Epidermal melanocyte (primary cell): ENCODE measurements around the gene COL16A1.

ENCODE experiments used
- DNase-seq: peaks from one replicate; pipeline ENCODE4 v3.0.0; 2011; ENCODE audit warnings: low spot score; ENCODE audit not compliant: insufficient read length

The COL16A1 gene

DNA sequence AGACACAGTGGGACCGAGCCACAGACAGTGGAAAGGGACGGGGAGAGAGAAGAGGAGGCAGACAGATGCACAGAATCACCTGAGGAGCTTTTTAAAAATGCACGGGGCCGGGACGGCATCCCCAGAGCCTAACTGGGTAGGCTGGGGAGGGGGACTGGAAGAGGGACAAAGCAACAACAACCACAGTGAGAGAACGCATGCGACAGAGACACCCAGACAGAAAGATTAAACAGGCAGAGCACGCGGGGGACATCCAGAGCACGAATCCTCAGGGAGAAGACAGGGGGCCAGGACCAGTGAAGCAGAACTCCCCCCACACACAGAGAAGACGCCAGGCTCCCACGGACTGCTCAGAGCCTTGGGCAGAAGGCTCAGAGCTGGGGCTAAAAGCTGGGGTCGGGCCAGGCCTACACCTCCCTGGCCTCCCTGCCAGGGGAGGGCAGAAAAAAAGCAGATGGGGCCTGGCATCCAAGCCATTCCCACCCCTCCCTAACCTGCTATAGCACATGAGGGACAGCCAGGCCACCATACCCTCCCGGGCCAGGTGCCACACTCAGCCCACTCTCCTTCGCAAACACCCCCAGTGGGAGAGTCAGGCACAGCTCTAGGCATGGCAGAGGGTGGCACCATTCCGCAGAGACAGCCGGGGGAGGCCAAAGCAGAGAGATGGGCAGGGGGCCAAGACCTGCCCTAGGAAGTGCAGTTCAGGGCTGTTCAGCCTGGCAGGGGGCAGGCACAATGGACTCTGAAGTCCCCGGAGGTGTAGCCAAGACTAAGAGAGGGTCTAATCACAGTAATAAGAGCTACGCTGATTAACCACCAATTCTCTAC, 29.8 kb upstream of the COL16A1 start:
- DNase-seq, result no peak

DNA sequence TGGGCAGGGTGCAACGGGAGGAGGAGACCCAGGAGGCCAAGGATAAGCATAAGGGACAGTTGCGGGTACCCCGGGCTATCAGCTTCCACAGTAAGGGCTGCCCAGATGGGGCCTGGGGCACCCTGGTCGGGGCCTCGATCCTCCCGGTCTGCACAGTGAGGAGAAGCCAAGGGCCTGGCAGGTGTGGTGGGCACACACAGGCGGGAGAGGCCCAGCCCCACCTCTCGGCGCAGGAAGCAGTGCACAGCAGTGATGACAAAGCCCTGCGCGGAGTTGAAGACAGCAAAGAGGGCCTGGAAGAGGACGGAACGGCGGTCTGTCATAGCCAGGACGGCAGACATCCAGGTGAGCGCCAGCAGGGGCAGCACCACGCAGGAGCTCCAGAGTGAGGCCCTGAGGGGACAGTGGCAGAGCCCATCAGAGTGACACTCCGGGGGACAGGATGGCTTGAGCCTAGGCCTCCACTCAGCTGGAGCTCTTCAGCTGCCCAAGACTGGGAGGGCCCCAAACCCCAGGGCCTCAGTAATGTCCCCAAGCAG, 29.0 kb upstream of the COL16A1 start:
- no peak for DNase-seq

DNA sequence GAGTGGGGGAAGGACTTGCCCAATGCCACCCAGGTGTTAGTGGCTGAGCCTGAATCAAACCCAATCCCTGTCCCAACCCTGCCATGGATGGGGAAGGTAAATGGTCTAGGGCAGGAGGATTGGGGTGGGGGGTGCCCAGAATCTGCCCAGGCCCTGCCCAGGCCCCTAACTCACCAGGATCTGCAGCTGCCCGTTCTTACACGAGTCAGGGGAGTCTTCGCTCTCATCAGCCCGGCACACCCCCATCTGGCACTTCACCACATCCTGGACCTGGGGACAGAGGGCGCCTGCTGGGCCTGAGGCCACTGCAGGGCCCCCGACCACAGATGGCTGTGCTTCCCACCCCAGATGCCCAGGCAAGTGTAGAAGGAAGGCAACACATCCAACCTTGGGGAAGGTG, 28.5 kb upstream of the COL16A1 start:
- DNase-seq, result no peak

DNA sequence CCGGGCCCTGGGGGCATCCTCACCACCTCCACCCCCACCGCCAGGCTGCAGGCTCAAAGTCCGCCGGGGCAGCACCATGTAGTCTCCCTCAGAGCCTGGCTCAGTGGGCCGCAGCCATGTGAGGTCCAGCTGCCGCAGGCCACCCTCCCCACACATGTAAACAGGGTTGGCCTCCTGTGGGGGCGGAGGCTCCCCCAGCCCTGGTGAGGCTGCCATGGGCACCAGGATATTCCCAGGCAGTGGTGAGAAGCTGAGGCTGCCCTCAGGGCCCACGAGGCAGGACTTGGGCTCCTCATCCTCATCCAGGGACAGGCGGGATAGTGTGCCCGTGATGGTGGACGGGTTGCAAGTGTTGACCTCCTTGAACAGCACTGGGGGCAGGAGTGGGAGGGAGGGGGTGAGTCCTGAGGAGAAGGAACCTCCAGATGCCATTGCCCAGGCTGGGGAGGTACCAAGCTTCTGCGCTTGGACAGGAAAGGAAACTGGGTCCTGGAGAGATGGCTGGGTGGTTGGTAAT, 27.3 kb upstream of the COL16A1 start:
- DNase-seq, result no peak

DNA sequence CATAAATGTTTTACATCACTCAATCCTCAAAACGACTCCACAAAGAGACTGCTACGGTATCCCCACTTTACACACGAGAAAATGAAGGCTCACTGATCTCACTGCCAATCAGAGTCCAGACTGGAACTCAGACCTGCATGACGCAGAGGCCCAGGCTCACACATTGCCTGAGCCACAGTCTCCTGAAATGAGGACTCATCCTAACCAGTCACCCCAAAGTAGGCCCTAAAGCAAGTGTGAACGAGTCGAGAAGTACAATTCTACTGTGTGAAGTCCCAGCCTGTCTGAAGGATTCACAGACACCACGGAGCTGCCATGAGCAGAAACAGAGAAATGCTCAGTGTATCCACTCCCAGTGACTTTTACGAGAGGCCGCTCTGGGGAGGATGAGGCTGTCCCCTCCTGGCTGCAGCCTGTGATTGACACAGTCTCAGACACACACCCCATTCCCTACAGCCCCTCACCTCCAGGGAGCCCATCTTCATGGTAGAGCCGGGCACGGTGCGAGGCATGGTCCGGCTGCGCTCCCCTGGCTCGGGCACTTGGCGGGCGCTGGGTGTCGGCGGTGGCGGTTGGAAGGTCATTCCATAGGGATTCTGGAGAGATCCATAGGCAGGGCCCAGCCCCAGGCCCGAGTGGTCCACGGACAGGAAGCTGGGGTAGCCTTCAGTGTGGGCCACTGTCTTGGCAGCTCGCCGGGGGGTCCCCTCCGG, 26.7 kb upstream of the COL16A1 start:
- DNase-seq, result no peak

DNA sequence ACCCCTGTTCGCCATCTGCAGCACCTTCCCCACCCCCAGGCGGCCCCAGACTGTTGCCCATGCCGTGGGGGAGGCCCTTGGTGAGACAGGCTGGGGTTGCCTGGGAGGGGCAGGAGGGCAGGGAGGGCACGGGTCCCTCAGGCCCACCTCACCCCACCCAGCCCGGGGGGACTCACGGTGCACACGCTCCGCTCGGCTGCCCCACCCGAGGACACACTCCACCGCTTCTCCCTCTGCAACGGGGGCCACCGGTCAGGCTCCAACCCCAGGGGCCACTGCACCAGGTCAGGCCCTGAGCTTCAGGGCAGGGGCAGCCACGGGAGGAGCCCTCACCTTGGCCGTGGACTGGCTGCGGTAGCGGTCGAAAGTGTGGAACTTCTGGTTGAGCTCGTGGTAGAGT, 24.0 kb upstream of the COL16A1 start:
- no peak for DNase-seq

DNA sequence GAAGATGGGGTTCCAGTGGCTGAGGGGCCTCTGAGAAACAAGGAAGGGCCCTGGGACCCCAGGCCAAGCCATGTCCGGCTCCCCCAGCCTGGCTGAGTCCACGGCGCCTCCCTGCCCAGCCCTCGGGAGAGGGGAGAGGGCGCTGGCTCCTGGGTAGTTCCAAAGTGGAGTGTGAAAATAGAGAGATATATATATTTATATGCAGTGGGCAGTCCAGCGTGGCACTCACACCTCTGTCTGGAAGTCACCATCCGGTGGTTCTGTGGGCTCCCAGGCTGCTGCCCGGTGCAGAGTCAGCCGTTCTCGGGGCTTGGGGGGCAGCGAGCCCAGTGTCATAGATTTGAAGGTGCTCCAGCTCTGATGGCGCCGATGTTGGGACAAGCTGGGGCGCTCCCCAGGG, 23.4 kb upstream of the COL16A1 start:
- DNase-seq, result no peak

DNA sequence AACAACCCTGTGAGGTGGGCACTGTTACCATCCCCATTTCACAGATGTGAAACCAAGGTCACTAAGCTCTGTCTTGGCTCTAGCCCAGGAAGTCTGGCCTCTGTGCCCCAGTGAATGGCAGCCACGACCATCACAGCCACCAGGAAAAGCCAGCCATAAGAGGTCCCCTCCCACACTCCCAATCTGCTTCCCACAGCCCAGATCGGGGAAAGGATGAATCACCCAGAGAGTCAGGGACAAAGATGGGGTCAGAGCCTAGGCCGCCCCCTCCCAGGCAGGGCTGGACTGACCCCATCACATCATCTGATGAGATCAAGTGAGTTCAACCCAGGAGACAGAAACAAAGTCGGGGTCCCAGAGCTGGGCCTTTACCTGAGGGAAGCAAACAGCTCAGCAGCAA, 22.9 kb upstream of the COL16A1 start:
- no peak for DNase-seq

DNA sequence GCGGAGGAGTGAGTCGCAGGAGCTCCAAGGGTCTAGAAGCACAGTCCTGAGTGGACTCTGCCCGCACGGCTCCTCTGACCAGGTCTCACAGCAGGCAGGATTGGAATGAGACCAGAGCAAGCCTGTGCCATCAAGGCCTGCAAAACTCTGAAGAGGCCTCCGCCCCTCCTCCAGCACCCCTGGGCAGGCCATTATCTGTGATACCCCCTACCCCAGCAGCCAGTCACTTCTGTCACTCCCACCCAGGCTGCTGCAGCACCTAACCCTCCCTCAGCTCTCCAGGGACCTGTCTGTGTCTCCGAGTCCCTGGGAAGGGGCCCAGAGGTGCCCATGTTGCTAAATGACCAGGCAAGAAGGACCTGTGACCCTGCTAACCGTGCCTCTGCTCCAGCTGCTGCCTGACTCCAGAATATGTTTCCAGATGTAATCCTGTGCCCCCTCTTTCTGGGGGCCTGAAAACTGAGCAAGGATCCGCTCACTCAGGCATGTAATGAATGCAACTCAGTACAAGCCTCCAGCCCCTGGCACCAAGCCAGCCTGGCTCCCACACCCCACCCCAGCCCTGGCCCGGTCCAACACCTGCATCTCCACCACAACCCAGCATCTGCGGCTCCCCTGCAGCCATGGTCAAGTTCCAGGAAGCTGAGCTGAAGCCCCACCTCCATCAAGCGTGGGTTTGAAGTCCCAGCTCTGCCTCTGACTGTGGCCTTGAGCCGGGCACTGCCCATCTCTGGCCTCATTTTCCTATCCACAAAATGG, 22.1 kb upstream of the COL16A1 start:
- DNase-seq, result no peak

DNA sequence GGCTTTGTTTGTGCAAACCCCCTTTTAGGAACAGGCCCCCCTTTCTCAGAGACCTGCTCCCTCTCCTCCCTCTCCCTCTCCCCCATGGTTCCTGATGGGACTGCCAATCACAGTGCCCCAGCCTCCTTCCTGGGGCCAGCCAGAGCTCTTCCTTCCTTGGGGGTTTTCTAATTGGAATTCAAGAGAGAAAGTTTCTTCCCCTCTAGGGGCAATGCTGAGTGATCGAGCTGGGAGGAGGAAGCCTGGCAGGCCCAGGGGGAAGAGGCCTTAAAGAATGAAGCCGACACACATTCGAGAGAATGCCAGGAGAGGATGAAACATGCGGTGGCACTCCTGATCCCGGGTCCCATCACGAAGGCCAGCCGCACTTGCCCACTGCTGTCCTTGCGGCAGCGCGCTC, 21.3 kb upstream of the COL16A1 start:
- DNase-seq, result no peak

DNA sequence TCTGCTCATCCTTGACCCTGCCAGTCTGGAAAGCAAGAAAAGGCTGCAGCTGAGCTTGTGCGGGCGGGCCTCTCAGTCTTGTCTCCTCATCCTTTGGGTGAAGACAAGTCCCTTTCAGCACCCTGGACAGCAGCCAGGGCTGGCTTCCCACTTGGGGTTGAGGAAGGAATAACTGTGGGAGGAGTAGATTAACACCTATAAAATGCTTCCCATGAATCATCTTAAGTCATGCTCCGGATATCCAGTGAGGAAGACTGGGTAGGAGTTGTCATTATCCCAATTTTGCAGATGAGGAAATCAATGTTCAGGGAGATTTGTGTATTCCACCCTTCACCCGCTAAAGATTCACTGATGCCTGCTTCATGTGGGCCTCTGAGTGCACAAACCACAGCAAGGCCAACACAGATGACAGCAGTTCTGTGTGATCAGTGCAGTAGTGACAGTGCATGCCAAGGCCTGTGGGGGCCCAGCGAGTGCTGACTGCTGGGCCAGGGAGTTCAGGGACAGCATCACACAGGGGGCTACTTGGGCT, 20.1 kb upstream of the COL16A1 start:
- DNase-seq, result peak; percentile 79

DNA sequence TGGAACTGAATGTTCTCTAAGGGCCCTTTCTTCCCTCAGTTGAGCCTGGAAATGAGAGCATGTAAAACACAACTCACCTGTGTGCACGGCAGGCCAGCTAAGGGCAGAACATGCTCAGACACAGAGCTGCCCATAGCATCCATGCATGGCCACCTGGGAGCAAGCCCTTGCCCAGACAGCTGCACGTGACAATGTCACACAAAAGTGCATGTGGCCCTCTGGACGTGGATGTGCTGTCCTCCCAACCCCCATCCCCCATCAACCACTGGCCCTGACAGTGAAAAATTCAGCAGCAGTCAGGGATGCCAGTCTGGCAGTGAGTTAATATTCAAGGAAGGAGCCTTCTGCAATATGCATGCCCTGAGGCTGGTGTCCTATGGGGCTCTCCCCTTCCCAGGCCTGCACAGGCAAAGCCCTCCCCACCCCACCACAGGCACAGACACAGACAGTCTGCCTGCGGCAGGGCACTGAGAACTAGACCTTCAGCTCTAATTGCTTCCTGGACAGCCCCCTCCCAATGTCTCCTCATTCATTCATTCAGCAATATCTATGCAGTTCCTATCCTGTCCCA, 14.6 kb upstream of the COL16A1 start:
- no peak for DNase-seq

DNA sequence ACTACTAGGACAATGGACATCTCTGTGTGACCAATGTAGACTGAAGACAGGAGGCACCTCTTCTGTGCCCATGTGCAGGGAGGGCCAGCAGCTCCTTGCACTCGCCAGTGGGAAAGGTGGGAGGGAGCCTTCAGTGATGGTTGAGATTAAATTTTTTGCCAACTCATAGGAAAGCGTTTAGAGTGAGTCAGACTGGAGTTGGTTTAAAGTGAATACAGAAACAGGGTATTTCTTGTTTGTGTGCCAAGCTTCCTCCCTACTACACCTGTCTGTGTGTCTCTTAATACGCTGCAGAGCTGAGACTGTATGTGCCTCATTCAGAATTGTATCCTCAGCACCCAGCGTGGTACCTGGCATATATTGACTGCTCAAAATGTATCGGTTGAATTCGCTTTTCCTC, 13.5 kb upstream of the COL16A1 start:
- no peak for DNase-seq

DNA sequence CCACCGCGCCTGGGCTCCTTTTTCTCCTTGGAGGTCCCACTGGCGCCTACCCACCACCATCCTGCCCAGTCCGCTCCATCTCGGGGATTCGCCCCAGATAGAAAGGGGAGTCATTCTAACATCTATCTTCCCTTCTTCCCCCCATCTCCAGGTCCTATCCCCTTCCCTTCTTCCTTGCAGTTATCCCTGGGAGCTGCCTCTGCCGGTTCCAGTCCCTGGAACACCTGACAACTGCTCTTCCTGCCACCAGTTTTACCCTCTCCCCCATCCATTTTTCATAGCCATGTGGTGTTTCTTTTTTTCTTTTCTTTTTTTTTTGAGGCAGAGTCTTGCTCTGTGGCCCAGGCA, 12.0 kb upstream of the COL16A1 start:
- no peak for DNase-seq

DNA sequence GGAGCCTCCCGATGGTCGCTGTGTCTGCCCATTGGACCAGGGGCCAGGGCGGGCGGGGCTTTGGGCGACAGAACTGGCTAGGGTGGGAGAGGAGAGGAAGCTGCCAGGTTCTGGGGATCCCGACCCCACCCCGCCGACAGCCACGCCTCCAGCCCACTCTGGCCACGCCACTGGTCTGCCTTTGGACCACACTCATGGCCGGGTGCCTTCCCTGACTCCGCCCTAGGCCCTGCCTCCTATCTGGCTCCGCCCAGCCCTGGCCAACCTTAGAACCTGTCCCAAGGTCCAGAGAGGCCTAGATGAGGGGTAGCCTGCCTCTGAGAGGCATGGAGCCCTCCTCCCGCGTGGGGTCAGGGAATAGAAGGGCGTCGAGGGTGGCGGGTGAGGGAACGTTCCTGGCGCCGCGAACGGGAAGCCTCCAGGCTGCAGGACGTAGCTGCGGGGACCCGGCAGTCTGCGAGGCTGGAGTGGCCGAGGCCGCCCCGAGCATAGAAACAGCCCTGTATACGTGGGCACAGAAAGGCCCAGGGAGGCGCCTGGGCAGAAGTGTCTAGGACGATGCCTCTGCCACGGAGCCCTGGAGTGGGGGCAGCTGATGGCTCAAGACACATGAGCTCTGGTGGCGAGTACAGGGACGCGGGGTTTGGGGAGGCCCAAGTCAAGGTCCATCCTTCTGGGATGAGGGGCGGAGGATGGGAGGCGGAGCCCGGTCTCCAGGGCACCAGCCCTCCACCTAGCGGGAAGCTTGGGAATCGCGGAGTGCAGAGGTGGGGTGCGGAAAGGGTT, 11.5 kb upstream of the COL16A1 start:
- peak; percentile 82 for DNase-seq

DNA sequence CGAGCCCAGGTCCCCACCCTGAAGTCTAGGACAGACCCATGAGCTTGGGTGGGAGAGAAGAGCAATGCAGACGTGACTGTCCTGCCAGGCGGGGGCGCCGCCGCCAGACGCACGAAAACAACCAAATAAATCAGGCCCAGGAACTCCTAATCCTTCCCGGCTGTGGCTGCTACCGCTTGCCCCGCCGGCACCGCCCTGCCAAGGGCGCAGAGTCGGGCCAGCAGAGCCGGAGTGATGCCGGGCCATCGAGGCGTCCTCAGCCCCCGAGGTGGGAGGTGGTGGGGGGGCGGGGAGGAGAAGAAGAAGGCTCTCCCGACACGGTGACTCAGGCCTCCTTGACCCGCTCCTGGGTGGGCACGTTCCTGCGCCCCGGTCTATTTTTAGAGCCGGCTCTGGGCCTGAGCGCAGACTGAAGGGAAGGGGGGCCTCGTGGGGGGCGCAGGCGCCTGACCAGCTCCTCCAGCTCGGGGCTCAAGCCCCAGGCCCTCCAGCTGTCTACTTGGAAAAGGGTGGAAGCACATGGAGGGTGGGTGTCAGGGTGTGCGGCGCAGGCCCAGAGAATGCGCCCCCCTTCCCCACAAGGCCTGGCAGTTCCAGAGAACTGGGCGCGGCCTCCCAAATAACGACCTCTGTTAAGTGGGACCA, 10.7 kb upstream of the COL16A1 start:
- peak; percentile 36 for DNase-seq

DNA sequence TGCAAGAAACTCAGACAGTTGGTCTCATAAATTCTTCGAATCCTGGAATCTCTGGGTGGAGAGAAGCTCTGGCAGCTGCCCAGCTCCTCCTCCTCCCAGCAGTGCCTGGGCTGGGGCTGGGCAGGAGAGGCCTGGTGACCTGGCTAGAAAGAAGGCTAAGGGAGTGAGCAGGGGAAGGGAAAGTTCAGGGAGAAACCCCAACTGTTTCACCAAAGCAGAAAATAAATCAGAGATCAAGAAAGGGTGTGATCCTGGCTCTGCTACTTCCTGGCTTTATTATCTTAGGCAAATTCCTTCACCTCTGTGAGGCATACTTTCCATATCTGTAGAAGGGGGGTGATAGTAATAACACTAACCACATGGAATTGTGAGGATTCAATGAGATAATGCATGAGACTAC, 8.8 kb upstream of the COL16A1 start:
- no peak for DNase-seq

DNA sequence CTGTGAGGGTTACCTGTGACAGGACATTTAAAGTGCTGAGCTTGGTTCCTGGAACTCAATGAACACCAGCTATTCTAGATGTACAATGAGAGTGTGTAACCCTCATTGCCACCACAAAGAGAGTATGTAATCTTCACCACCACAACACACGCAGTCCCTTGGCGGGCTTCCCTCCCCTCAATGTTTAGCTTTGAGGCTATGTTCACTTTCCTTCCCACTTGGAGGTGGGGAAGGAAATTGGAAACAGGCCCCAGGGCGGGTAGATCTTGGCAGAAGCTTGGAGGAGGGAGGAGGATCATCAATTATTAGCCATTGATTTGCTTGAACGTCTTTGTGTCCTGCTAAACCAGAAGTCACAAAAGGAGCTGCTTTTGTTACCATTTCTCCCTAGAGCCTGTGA, 8.3 kb upstream of the COL16A1 start:
- no peak for DNase-seq

DNA sequence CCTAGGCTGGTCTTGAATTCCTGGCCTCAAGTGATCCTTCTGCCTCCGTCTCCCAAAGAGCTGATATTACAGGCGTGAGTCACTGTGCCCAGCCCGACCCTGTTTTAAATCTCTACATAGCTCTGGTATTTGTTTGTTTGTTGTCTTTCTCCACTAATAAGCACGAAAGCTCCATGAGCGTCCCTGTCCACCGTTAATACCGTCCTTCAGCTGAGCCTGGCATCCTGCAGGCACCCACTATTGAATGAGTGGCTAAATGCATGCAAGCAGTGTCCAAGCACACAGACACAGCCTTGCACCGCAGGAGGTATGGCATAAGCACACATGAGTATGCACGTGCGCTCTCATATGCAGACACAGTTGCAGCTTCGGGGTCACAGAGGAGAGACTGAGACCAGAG, 4.5 kb upstream of the COL16A1 start:
- no peak for DNase-seq

DNA sequence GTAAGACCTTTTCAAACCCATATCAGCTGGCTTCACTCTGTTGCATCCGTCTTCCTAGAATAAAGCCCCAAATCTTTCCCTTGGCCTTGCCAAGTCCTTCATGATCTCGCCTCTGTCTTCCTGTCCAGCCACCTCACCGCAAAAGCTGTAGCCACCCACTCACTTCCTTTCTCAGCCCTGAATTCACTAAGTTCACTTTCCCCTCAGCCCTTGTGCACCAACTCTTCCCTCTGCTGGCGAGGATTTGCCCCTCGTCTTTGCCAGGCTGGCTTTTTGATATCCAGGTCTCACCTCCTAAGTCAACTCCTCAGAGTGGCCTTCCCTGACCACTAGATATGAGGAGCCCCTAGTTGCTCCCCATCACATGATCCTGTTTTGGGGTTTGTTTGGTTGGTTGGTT, 3.9 kb upstream of the COL16A1 start:
- no peak for DNase-seq
